PC-9 (cell line): ENCODE results near the gene MEP1B. TPM values are rescaled to one million over a fixed set of nuclear protein-coding genes. Genes with fewer than 3 reads are reported as not detected.

Source experiments
- Bru-seq: library from RNA; stranded (reverse); fragments of 400-500 nt; gene quantifications from one replicate; lab custom pipeline; 2021; lab: Mats Ljungman, UMichigan
- BruChase-seq, 2 experiments: library from RNA; stranded (reverse); fragments of 400-500 nt; gene quantifications; one replicate each; lab custom pipeline; 2021; lab: Mats Ljungman, UMichigan
- BruUV-seq: library from RNA; stranded (reverse); fragments of 400-500 nt; replicated peaks from 2 replicates; lab custom pipeline; 2021; lab: Mats Ljungman, UMichigan
- CTCF ChIA-PET: fragments of 300-600 bp; sonication (Branson Sonifier 250); formaldehyde crosslinking; loops from one replicate; lab custom pipeline; 2022; ENCODE audit warnings: antibody characterized with exemption; lab: Charles Lee
- POLR2A ChIA-PET: fragments of 300-600 bp; sonication (Branson Sonifier 250); formaldehyde crosslinking; loops from one replicate; lab custom pipeline; 2022; ENCODE audit warnings: antibody characterized with exemption; ENCODE audit not compliant: unreplicated experiment; lab: Charles Lee
- DNase-seq, 2 experiments: peaks; one replicate each; pipeline versions ENCODE4 v3.0.0 to v3.0.0-alpha.2; 2015 to 2022; ENCODE audit warnings: mixed read lengths in 1 of 2
- H2AFZ ChIP-seq: fragments of 200-600 bp; sonication (generic); 2 replicates; pipeline ENCODE4 v1.8.1; 2017; ENCODE audit warnings: antibody characterized with exemption
- H3F3A ChIP-seq: fragments of 200-600 bp; sonication (generic); 2 replicates; pipeline ENCODE4 v1.8.1; 2017; ENCODE audit warnings: antibody characterized with exemption, mild to moderate bottlenecking, low read depth; ENCODE audit not compliant: insufficient read depth
- H3K27ac ChIP-seq: fragments of 200-600 bp; sonication (generic); 2 replicates; pipeline ENCODE4 v1.6.1; 2016; ENCODE audit warnings: mixed run types
- H3K27me3 ChIP-seq: fragments of 200-600 bp; sonication (generic); 2 replicates; pipeline ENCODE4 v1.6.1; 2016; ENCODE audit warnings: low read depth, mixed run types; ENCODE audit not compliant: insufficient read depth
- H3K36me3 ChIP-seq: fragments of 200-600 bp; sonication (generic); 2 replicates; pipeline ENCODE4 v1.6.1; 2016; ENCODE audit warnings: low read depth, mixed run types
- H3K4me1 ChIP-seq: fragments of 200-600 bp; sonication (generic); replicated peaks from 2 replicates; pipeline ENCODE4 v1.6.1; 2016; ENCODE audit warnings: mixed run types; ENCODE audit not compliant: insufficient read depth
- H3K4me2 ChIP-seq: fragments of 200-600 bp; sonication (generic); 2 replicates; pipeline ENCODE4 v1.6.1; 2017; ENCODE audit warnings: mixed run types
- H3K4me3 ChIP-seq: fragments of 200-600 bp; sonication (generic); 2 replicates; pipeline ENCODE4 v1.6.1; 2016; ENCODE audit warnings: mixed run types
- H3K79me2 ChIP-seq: fragments of 200-600 bp; sonication (generic); 2 replicates; pipeline ENCODE4 v1.6.1; 2017; ENCODE audit warnings: low read depth, mixed run types
- H3K9me2 ChIP-seq: fragments of 200-600 bp; sonication (generic); 2 replicates; pipeline ENCODE4 v1.8.1; 2017; ENCODE audit warnings: mild to moderate bottlenecking; ENCODE audit not compliant: insufficient read depth
- H3K9me3 ChIP-seq: fragments of 200-600 bp; sonication (generic); 2 replicates; pipeline ENCODE4 v1.8.1; 2016; ENCODE audit warnings: low read depth; ENCODE audit not compliant: insufficient read depth
- H4K20me1 ChIP-seq: fragments of 200-600 bp; sonication (generic); 2 replicates; pipeline ENCODE4 v1.8.1; 2017; ENCODE audit not compliant: insufficient read depth
- CTCF ChIP-seq: fragments of 200-600 bp; sonication (generic); conservative IDR thresholded peaks from 2 replicates; pipeline ENCODE4 v1.6.1; 2017; ENCODE audit warnings: mixed run types, antibody characterized with exemption, mild to moderate bottlenecking, moderate library complexity
- EZH2 ChIP-seq: fragments of 200-600 bp; sonication (generic); IDR thresholded peaks from 2 replicates; pipeline ENCODE4 v1.8.0; 2017; ENCODE audit warnings: antibody characterized with exemption, low read depth
- intact Hi-C: fragments of 100-400 bp; cut with micrococcal nuclease; formaldehyde crosslinking; loops from one replicate; pipeline ENCODE4 v1.10.0; 2022; ENCODE audit not compliant: unreplicated experiment
- long read RNA-seq: library from polyadenylated mRNA; stranded (forward); transcript quantifications from one replicate; pipeline ENCODE4 v2.0.0, GENCODE V29; 2022
- total RNA-seq: library from RNA; stranded (reverse); gene quantifications from 2 replicates; pipeline ENCODE4 v1.2.3, GENCODE V29; 2021

The MEP1B gene
- not detected in 2 replicates for total RNA-seq
- Bru-seq, nascent RNA: percentile 9 among the genes with signal in this experiment
- percentile 29 among the genes with signal in this experiment for BruChase-seq, experiment 1, labeled RNA remaining after a 2-hour chase
- BruChase-seq, experiment 2, labeled RNA remaining after a 6-hour chase: percentile 21 among the genes with signal in this experiment
- long read RNA-seq: 0 reads

- ChIA-PET CTCF (interaction anchor here (0.6 kb wide), 1 partner anchor 82 kb away, joined by 3 read pairs; no protein-coding TSS in a partner anchor), POLR2A (no interaction called here)
- intact Hi-C loops: no loop called here
- TF ChIP-seq CTCF: no peak
- TF ChIP-seq EZH2: no peak
- no peak for DNase-seq
- H3K9me3 ChIP-seq: no peaks in the 10 kb centered on the region
- no peaks in the 10 kb centered on the region for H3K27me3 ChIP-seq
- H4K20me1 ChIP-seq: no peaks in the 10 kb centered on the region
- H3K36me3 ChIP-seq: no peaks in the 10 kb centered on the region
- no peak within 1 kb of the TSS for H3K4me2 ChIP-seq
- H3K79me2 ChIP-seq: no peaks in the 10 kb centered on the region
- no peaks in the 10 kb centered on the region for H3K4me1 ChIP-seq
- no peaks in the 10 kb centered on the region for H3K9me2 ChIP-seq
- no TSS peak for BruUV-seq
- H3K27ac ChIP-seq: no peak within 1 kb of the TSS
- no peaks in the 10 kb centered on the region for H3F3A ChIP-seq
- H2AFZ ChIP-seq: no peak within 1 kb of the TSS
- no peak within 1 kb of the TSS for H3K4me3 ChIP-seq
Observed at GRCh38 chr18:32189790-32190189, at the start of gene MEP1B. MEP1B (plus strand) TSS chr18:32190039; CDS start chr18:32190071, 32 bp downstream.

- H3K4me1 ChIP-seq: no peaks in the 10 kb centered on the region
- no peaks in the 10 kb centered on the region for H3K9me2 ChIP-seq
- DNase-seq: no peak
- TF ChIP-seq EZH2 (no peak), CTCF (no peak)
- no peaks in the 10 kb centered on the region for H4K20me1 ChIP-seq
- no peaks in the 10 kb centered on the region for H3F3A ChIP-seq
- CTCF ChIA-PET: no interaction called here
- H2AFZ ChIP-seq: no peak overlapping the region
- no peak overlapping the region for H3K27ac ChIP-seq
- H3K79me2 ChIP-seq: no peaks in the 10 kb centered on the region
- POLR2A ChIA-PET: no interaction called here
- no peak overlapping the region for H3K4me3 ChIP-seq
- no peak overlapping the region for H3K4me2 ChIP-seq
- no peaks in the 10 kb centered on the region for H3K9me3 ChIP-seq
- H3K27me3 ChIP-seq: no peaks in the 10 kb centered on the region
- BruUV-seq: no TSS peak
- H3K36me3 ChIP-seq: no peaks in the 10 kb centered on the region
- intact Hi-C loops: no loop called here
Observed at GRCh38 chr18:32148185-32148870, 41.5 kb upstream of the MEP1B start.

- Histone ChIP-seq H3K36me3 (no peaks in the 10 kb centered on the region), H3K4me2 (no peak overlapping the region), H3F3A (no peaks in the 10 kb centered on the region), H3K27ac (no peak overlapping the region), H3K4me3 (no peak overlapping the region), H4K20me1 (no peaks in the 10 kb centered on the region), H3K9me2 (no peaks in the 10 kb centered on the region), H3K27me3 (no peaks in the 10 kb centered on the region), H2AFZ (no peak overlapping the region), H3K79me2 (no peaks in the 10 kb centered on the region), H3K9me3 (no peaks in the 10 kb centered on the region), H3K4me1 (no peaks in the 10 kb centered on the region)
- TF ChIP-seq CTCF: no peak
- TF ChIP-seq EZH2: no peak
- DNase-seq: no peak
- CTCF ChIA-PET: no interaction called here
- POLR2A ChIA-PET: no interaction called here
- intact Hi-C loops: loop anchor here (10.0 kb wide), 1 partner anchor 122 kb away; no protein-coding TSS in a partner anchor
- BruUV-seq: no TSS peak
Observed at GRCh38 chr18:32152705-32153448, 37.0 kb upstream of the MEP1B start.
